Activated T-helper 1 cell treated with Interleukin-2 at 50 U/mL for 16 hours (primary cell): Measurements from ENCODE around the gene JPH3.
"Not testable (repeated sequence)": the region's sequence is repeated elsewhere in the genome, so short reads cannot be mapped to it uniquely, and the experiment has no call there.

Experiments
- DNase-seq: peaks from one replicate; pipeline ENCODE4 v3.0.0-alpha.2; 2020; ENCODE audit warnings: low read depth

JPH3 gene

GRCh38 chr16:87654826-87655225 lies 52.5 kb downstream of the JPH3 start:
- no peak for DNase-seq

GRCh38 chr16:87656328-87656727 lies 54.0 kb downstream of the JPH3 start:
- no peak for DNase-seq

GRCh38 chr16:87657621-87658192 lies 55.4 kb downstream of the JPH3 start:
- DNase-seq: no peak

- no peak for DNase-seq
These were observed 56.4 kb downstream of the JPH3 start for GRCh38 chr16:87658564-87659225.

- DNase-seq: no peak
These were observed 59.3 kb downstream of the JPH3 start for GRCh38 chr16:87661561-87661960.

GRCh38 chr16:87662254-87663204 lies 60.2 kb downstream of the JPH3 start:
- DNase-seq: no peak

GRCh38 chr16:87664792-87665191 lies 62.5 kb downstream of the JPH3 start:
- DNase-seq: no peak

- DNase-seq: no peak
These were observed 62.9 kb downstream of the JPH3 start for GRCh38 chr16:87665193-87665592.

- DNase-seq: no peak
These were observed 64.6 kb downstream of the JPH3 start for GRCh38 chr16:87666919-87667318.

- no peak for DNase-seq
These were observed 65.1 kb downstream of the JPH3 start for GRCh38 chr16:87667443-87667842.

GRCh38 chr16:87667946-87668345 lies 65.6 kb downstream of the JPH3 start:
- DNase-seq: no peak

- no peak for DNase-seq
These were observed 67.4 kb downstream of the JPH3 start for GRCh38 chr16:87669672-87670071.

GRCh38 chr16:87671221-87671620 lies 68.9 kb downstream of the JPH3 start:
- no peak for DNase-seq

- no peak for DNase-seq
These were observed 69.5 kb downstream of the JPH3 start for GRCh38 chr16:87671715-87672270.

- no peak for DNase-seq
These were observed 72.1 kb downstream of the JPH3 start for GRCh38 chr16:87674419-87674818.

- DNase-seq: no peak
These were observed 72.9 kb downstream of the JPH3 start for GRCh38 chr16:87675111-87675719.

- no peak for DNase-seq
These were observed 75.5 kb downstream of the JPH3 start for GRCh38 chr16:87677830-87678229.

GRCh38 chr16:87678618-87679017 lies 76.3 kb downstream of the JPH3 start:
- DNase-seq: no peak

GRCh38 chr16:87679593-87680271 lies 77.4 kb downstream of the JPH3 start:
- DNase-seq: no peak

GRCh38 chr16:87680272-87680644 lies 78.0 kb downstream of the JPH3 start:
- DNase-seq: no peak

GRCh38 chr16:87681051-87681602 lies 78.8 kb downstream of the JPH3 start:
- not testable (repeated sequence) for DNase-seq
